Right lobe of liver (tissue), 4 donors: ENCODE results near the gene ME1.

Experiments
- POLR2A ChIP-seq: fragments of 450-650 bp; IDR thresholded peaks from one replicate; pipeline ENCODE4 v1.6.1; 2017; ENCODE audit warnings: antibody characterized with exemption, mild to moderate bottlenecking
- TF ChIP-seq, protein P1 (sequence below), 4 donors: fragments of 200-600 bp in 3 of 4; fragments of 450-650 bp in 1 of 4; IDR thresholded peaks; one replicate each; pipeline versions ENCODE4 v1.5.1 to v1.8.0; 2016 to 2022; ENCODE audit warnings: antibody characterized with exemption in 4 of 4, mild to moderate bottlenecking in 2 of 4
- donor health status: DM: no; HTN: no; CAD: no.
- donor health status: DM: no; HTN: no; CAD: no.
- donor health status: DM: no; HTN: yes; CAD: no.

GRCh38 chr6:83461438-83461837 is 30.6 kb upstream of the ME1 start:
- TF ChIP-seq, protein P1, sequence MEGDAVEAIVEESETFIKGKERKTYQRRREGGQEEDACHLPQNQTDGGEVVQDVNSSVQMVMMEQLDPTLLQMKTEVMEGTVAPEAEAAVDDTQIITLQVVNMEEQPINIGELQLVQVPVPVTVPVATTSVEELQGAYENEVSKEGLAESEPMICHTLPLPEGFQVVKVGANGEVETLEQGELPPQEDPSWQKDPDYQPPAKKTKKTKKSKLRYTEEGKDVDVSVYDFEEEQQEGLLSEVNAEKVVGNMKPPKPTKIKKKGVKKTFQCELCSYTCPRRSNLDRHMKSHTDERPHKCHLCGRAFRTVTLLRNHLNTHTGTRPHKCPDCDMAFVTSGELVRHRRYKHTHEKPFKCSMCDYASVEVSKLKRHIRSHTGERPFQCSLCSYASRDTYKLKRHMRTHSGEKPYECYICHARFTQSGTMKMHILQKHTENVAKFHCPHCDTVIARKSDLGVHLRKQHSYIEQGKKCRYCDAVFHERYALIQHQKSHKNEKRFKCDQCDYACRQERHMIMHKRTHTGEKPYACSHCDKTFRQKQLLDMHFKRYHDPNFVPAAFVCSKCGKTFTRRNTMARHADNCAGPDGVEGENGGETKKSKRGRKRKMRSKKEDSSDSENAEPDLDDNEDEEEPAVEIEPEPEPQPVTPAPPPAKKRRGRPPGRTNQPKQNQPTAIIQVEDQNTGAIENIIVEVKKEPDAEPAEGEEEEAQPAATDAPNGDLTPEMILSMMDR (IDR thresholded peaks at IDR 0.05) = no peak
- no peak for TF ChIP-seq POLR2A
